SU-DHL-6 (cell line): ENCODE results near the gene PRR14L.

Experiments used
- H2AFZ ChIP-seq: fragments of 200-600 bp; sonication (generic); 2 replicates; pipeline ENCODE4 v1.6.1; 2014; ENCODE audit warnings: low read depth, mild to moderate bottlenecking, moderate library complexity, mixed read lengths, antibody characterized with exemption, low read length; ENCODE audit not compliant: severe bottlenecking
- H3F3A ChIP-seq: fragments of 200-600 bp; shearing (Covaris generic); 2 replicates; pipeline ENCODE4 v1.6.0; 2016; ENCODE audit warnings: antibody characterized with exemption, mild to moderate bottlenecking; ENCODE audit not compliant: insufficient read depth
- H3K27ac ChIP-seq: fragments of 200-600 bp; sonication (generic); 2 replicates; pipeline ENCODE4 v1.5.1; 2016; ENCODE audit warnings: low read depth, mild to moderate bottlenecking, low read length, moderate library complexity, mixed read lengths
- H3K27me3 ChIP-seq: fragments of 200-600 bp; sonication (generic), shearing (Covaris generic); 2 replicates; pipeline ENCODE4 v1.6.0; 2014; ENCODE audit warnings: mild to moderate bottlenecking, low read length
- H3K36me3 ChIP-seq: fragments of 200-600 bp; sonication (generic); 2 replicates; pipeline ENCODE4 v1.6.1; 2014; ENCODE audit warnings: mild to moderate bottlenecking, low read length, mixed read lengths
- H3K4me2 ChIP-seq: fragments of 300-600, 200-600 bp; shearing (Covaris generic), sonication (generic); 2 replicates; pipeline ENCODE4 v1.6.0; 2014; ENCODE audit warnings: low read length, low read depth, mild to moderate bottlenecking; ENCODE audit not compliant: poor library complexity, severe bottlenecking
- H3K4me3 ChIP-seq: fragments of 200-600 bp; sonication (generic); 2 replicates; pipeline ENCODE4 v1.5.1; 2014; ENCODE audit warnings: antibody characterized with exemption, low read length, mild to moderate bottlenecking, mixed read lengths; ENCODE audit not compliant: insufficient read depth, poor library complexity, severe bottlenecking
- H3K79me2 ChIP-seq: fragments of 200-600 bp; sonication (generic); 2 replicates; pipeline ENCODE4 v1.6.1; 2014; ENCODE audit warnings: mild to moderate bottlenecking, low read length, moderate library complexity; ENCODE audit not compliant: insufficient read depth
- H3K9ac ChIP-seq: fragments of 200-600 bp; sonication (generic); 2 replicates; pipeline ENCODE4 v1.7.0; 2014; ENCODE audit warnings: mild to moderate bottlenecking, low read length
- H3K9me2 ChIP-seq: fragments of 200-600 bp; sonication (generic); replicated peaks from 2 replicates; pipeline ENCODE4 v1.6.1; 2014; ENCODE audit warnings: low read length; ENCODE audit not compliant: insufficient read depth
- H3K9me3 ChIP-seq: fragments of 200-600 bp; sonication (generic); 2 replicates; pipeline ENCODE4 v1.6.1; 2014; ENCODE audit warnings: low read length, mixed read lengths; ENCODE audit not compliant: insufficient read depth
- H4K20me1 ChIP-seq: fragments of 200-600 bp; sonication (generic); 2 replicates; pipeline ENCODE4 v1.6.1; 2014; ENCODE audit warnings: low read depth, mild to moderate bottlenecking, antibody characterized with exemption, low read length, moderate library complexity, mixed read lengths
- EZH2phosphoT487 ChIP-seq: fragments of 200-600 bp; sonication (generic), shearing (Covaris generic); conservative IDR thresholded peaks from 2 replicates; pipeline ENCODE4 v1.6.1; 2018; ENCODE audit warnings: mild to moderate bottlenecking, antibody characterized with exemption, low read length, moderate library complexity, mixed read lengths
- TF ChIP-seq, protein P1 (sequence below): fragments of 200-600 bp; sonication (generic); IDR thresholded peaks from one replicate; pipeline ENCODE4 v1.5.1; 2017; ENCODE audit warnings: antibody characterized with exemption, mild to moderate bottlenecking, low read length, moderate library complexity; ENCODE audit not compliant: insufficient read depth, poor library complexity, severe bottlenecking

PRR14L gene

GRCh38 chr22:31753634-31754501 lies 3.9 kb upstream of the PRR14L start, which contains the start of gene DEPDC5:
Gene DEPDC5 (plus strand): TSS chr22:31754019. CDS start chr22:31754922, 903 bp downstream.
- Histone ChIP-seq H2AFZ (peak within 1 kb of the TSS; percentile 57), H3K4me3 (peak within 1 kb of the TSS; percentile 98), H3K9ac (peak within 1 kb of the TSS; percentile 95), H3K9me2 (no peaks in the 10 kb centered on the region), H3K36me3 (no peaks in the 10 kb centered on the region), H4K20me1 (no peaks in the 10 kb centered on the region), H3K9me3 (no peaks in the 10 kb centered on the region), H3K27me3 (no peaks in the 10 kb centered on the region), H3K27ac (peak within 1 kb of the TSS; percentile 89), H3K79me2 (peaks cover 37% of the 10 kb centered on the region), H3F3A (peaks cover 21% of the 10 kb centered on the region), H3K4me2 (peak within 1 kb of the TSS; percentile 94)
- TF ChIP-seq EZH2phosphoT487: no peak
- TF ChIP-seq, protein P1, sequence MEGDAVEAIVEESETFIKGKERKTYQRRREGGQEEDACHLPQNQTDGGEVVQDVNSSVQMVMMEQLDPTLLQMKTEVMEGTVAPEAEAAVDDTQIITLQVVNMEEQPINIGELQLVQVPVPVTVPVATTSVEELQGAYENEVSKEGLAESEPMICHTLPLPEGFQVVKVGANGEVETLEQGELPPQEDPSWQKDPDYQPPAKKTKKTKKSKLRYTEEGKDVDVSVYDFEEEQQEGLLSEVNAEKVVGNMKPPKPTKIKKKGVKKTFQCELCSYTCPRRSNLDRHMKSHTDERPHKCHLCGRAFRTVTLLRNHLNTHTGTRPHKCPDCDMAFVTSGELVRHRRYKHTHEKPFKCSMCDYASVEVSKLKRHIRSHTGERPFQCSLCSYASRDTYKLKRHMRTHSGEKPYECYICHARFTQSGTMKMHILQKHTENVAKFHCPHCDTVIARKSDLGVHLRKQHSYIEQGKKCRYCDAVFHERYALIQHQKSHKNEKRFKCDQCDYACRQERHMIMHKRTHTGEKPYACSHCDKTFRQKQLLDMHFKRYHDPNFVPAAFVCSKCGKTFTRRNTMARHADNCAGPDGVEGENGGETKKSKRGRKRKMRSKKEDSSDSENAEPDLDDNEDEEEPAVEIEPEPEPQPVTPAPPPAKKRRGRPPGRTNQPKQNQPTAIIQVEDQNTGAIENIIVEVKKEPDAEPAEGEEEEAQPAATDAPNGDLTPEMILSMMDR: no peak

GRCh38 chr22:31753005-31753633 lies 3.2 kb upstream of the PRR14L start:
- Histone ChIP-seq H3K4me2 (peak overlapping the region; percentile 86), H3K9me2 (no peaks in the 10 kb centered on the region), H3K27ac (peak overlapping the region; percentile 89), H3K9ac (peak overlapping the region; percentile 95), H3K27me3 (no peaks in the 10 kb centered on the region), H3F3A (peaks cover 21% of the 10 kb centered on the region), H3K79me2 (peaks cover 45% of the 10 kb centered on the region), H3K36me3 (no peaks in the 10 kb centered on the region), H3K4me3 (peak overlapping the region; percentile 45), H4K20me1 (no peaks in the 10 kb centered on the region), H3K9me3 (no peaks in the 10 kb centered on the region), H2AFZ (peak overlapping the region; percentile 53)
- no peak for TF ChIP-seq EZH2phosphoT487
- TF ChIP-seq, protein P1: no peak

GRCh38 chr22:31752096-31752847 lies 2.3 kb upstream of the PRR14L start:
- Histone ChIP-seq H3K79me2 (peaks cover 52% of the 10 kb centered on the region), H2AFZ (peak overlapping the region; percentile 53), H3K36me3 (0 out of 2 replicates have a peak, but pooled peaks cover 3% of the 10 kb centered on the region), H3K27me3 (no peaks in the 10 kb centered on the region), H3K9ac (peak overlapping the region; percentile 95), H3K9me3 (no peaks in the 10 kb centered on the region), H3K9me2 (no peaks in the 10 kb centered on the region), H3K4me2 (peak overlapping the region; percentile 86), H3F3A (peaks cover 21% of the 10 kb centered on the region), H3K27ac (peak overlapping the region; percentile 89), H3K4me3 (no peak overlapping the region), H4K20me1 (no peaks in the 10 kb centered on the region)
- no peak for TF ChIP-seq EZH2phosphoT487
- TF ChIP-seq, protein P1: no peak
